HL-60/S4 treated with retinoic acid at 250 ng/mL for 4 days and 3 days (cell line): ENCODE results near the gene APOL2.

Experiments
- in situ Hi-C: fragments of 300-500 bp; cut with MboI; formaldehyde crosslinking; loops from 2 replicates; pipeline ENCODE4 v1.7.0; 2022; ENCODE audit warnings: low sequenced_read_pairs

Gene APOL2

DNA sequence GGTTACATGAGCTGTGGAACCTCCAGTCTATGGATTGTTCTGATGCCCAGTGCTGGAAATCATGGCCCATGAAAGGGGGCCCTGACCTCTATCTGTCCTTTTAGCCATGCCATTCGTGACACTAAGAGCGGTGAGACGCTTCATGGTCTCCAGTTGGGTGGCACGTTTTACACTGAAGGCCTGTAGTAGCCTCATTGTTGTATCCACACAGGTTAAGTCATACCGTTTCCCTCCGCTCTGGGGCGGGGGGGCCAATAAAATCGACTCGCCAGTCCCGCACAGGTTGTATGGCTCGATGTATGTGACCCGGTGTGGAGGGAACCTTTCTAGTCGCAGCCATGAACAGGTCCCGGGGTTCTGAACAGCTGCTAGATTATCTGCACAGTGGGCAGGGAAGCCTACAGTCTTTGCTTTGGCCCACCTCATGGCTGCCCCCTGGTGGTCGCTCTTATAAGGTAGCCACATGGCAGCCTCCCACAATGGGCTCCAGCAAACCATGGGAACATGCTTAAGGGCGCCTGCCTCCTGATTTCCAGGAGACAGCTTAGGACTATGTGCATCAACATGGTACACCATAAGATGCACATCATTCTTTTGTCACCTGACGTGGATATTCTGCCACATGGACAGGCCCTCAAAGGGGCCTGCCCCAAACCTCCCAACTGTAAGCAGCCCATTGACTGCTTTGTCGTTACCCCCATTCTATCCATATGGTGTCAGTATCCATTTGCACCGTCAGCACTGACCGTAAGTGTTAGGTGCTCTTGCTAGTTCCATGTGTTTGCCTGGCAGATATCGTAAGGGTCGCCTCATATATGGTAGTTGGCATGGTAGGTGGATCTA is 59.1 kb downstream of the APOL2 start:
- in situ Hi-C loops, result no loop called here

- in situ Hi-C loops, result no loop called here
Measured at GRCh38 chr22:36177160-36177559, 62.2 kb downstream of the APOL2 start.
